Liver (tissue), 9 donors: ENCODE data around the gene NKD1. TPM values are rescaled to one million over a fixed set of nuclear protein-coding genes. Genes with fewer than 3 reads are reported as not detected.

Experiments used
- DNase-seq: peaks from one replicate; pipeline ENCODE4 v3.0.0-alpha.2; 2017; ENCODE audit warnings: low spot score
- H3K27ac ChIP-seq, 2 donors: one replicate each; pipeline ENCODE4 v1.7.0; 2013; ENCODE audit warnings: inconsistent platforms in 2 of 2, low read length in 2 of 2, control low read depth in 1 of 2, low read depth in 1 of 2, mild to moderate bottlenecking in 1 of 2
- H3K27me3 ChIP-seq, 4 donors: one replicate each; pipeline versions ENCODE4 v1.6.1 to v1.7.0; 2013; ENCODE audit warnings: low read length in 3 of 4, inconsistent platforms in 1 of 4, mild to moderate bottlenecking in 1 of 4, moderate library complexity in 1 of 4; ENCODE audit not compliant: control insufficient read depth in 4 of 4, insufficient read depth in 4 of 4
- H3K36me3 ChIP-seq, 4 donors: one replicate each; pipeline versions ENCODE4 v1.6.1 to v1.7.0; 2013; ENCODE audit warnings: low read length in 3 of 4, mild to moderate bottlenecking in 3 of 4, low read depth in 1 of 4, moderate library complexity in 1 of 4; ENCODE audit not compliant: control insufficient read depth in 4 of 4, insufficient read depth in 3 of 4
- H3K4me1 ChIP-seq, 4 donors: one replicate each; pipeline versions ENCODE4 v1.6.1 to v1.7.0; 2013; ENCODE audit warnings: low read length in 3 of 4, mild to moderate bottlenecking in 3 of 4, moderate library complexity in 1 of 4; ENCODE audit not compliant: control insufficient read depth in 4 of 4, insufficient read depth in 4 of 4
- H3K4me3 ChIP-seq, 3 donors: one replicate each; pipeline versions ENCODE4 v1.6.1 to v1.7.0; 2013; ENCODE audit warnings: low read length in 3 of 3, control low read depth in 1 of 3, low read depth in 1 of 3, mild to moderate bottlenecking in 1 of 3
- H3K9ac ChIP-seq, 2 donors: one replicate each; pipeline ENCODE4 v1.7.0; 2013; ENCODE audit warnings: low read length in 2 of 2, mild to moderate bottlenecking in 2 of 2, moderate library complexity in 2 of 2, control low read depth in 1 of 2, low read depth in 1 of 2
- H3K9me3 ChIP-seq, 4 donors: one replicate each; pipeline versions ENCODE4 v1.6.1 to v1.7.0; 2013; ENCODE audit warnings: low read length in 3 of 4; ENCODE audit not compliant: control insufficient read depth in 4 of 4
- EGR1 ChIP-seq, 2 donors: IDR thresholded peaks; 2 replicates each; pipeline ENCODE4 v1.6.1; 2016 to 2018; ENCODE audit warnings: antibody characterized with exemption in 2 of 2, low read depth in 2 of 2
- FOXA1 ChIP-seq: IDR thresholded peaks from 2 replicates; pipeline ENCODE4 v1.6.1; 2016; ENCODE audit warnings: antibody characterized with exemption
- FOXA2 ChIP-seq: IDR thresholded peaks from 2 replicates; pipeline ENCODE4 v1.6.1; 2016; ENCODE audit warnings: antibody characterized with exemption
- GABPA ChIP-seq, 2 donors: IDR thresholded peaks in 1 of 2; conservative IDR thresholded peaks in 1 of 2; 2 replicates each; pipeline ENCODE4 v1.6.1; 2016; ENCODE audit warnings: antibody characterized with exemption in 2 of 2, mild to moderate bottlenecking in 1 of 2, moderate library complexity in 1 of 2
- HNF4A ChIP-seq, 2 donors: conservative IDR thresholded peaks; 2 replicates each; pipeline ENCODE4 v1.6.1; 2016; ENCODE audit warnings: antibody characterized with exemption in 2 of 2, mild to moderate bottlenecking in 2 of 2
- HNF4G ChIP-seq: IDR thresholded peaks from 2 replicates; pipeline ENCODE4 v1.6.1; 2016; ENCODE audit warnings: antibody characterized with exemption
- JUND ChIP-seq, 2 donors: IDR thresholded peaks; 2 replicates each; pipeline ENCODE4 v1.6.1; 2016; ENCODE audit warnings: antibody characterized with exemption in 2 of 2
- MAX ChIP-seq: IDR thresholded peaks from 2 replicates; pipeline ENCODE4 v1.6.1; 2016; ENCODE audit warnings: antibody characterized with exemption
- NR2F2 ChIP-seq: IDR thresholded peaks from 2 replicates; pipeline ENCODE4 v1.6.1; 2016; ENCODE audit warnings: antibody characterized with exemption
- RAD21 ChIP-seq, 2 donors: IDR thresholded peaks; 2 replicates each; pipeline ENCODE4 v1.6.1; 2016; ENCODE audit warnings: antibody characterized with exemption in 2 of 2, mild to moderate bottlenecking in 2 of 2
- REST ChIP-seq: IDR thresholded peaks from 2 replicates; pipeline ENCODE4 v1.6.1; 2016; ENCODE audit warnings: antibody characterized with exemption, mild to moderate bottlenecking
- RXRA ChIP-seq, 2 donors: IDR thresholded peaks; 2 replicates each; pipeline ENCODE4 v1.6.1; 2017 to 2018; ENCODE audit warnings: antibody characterized with exemption in 2 of 2, mild to moderate bottlenecking in 1 of 2
- SP1 ChIP-seq: IDR thresholded peaks from 2 replicates; pipeline ENCODE4 v1.6.1; 2018; ENCODE audit warnings: antibody characterized with exemption, mild to moderate bottlenecking
- TAF1 ChIP-seq: conservative IDR thresholded peaks from 2 replicates; pipeline ENCODE4 v1.6.1; 2016; ENCODE audit warnings: antibody characterized with exemption, mild to moderate bottlenecking
- YY1 ChIP-seq: IDR thresholded peaks from 2 replicates; pipeline ENCODE4 v1.6.1; 2016; ENCODE audit warnings: antibody characterized with exemption, mild to moderate bottlenecking
- WGBS: extraction: QIAGEN DNeasy Blood & Tissue Kit; methylation state at CpG from one replicate; pipeline ENCODE4 v1.1.7; 2013; 5-methylcytosine and 5-hydroxymethylcytosine counted together
- polyA plus RNA-seq, 2 donors: library from polyadenylated mRNA; stranded (reverse) in 1 of 2; unstranded in 1 of 2; fragments of 200-250 nt in 1 of 2; fragments of >200 nt in 1 of 2; fragmentation: Nextera tagmentation in 1 of 2; extraction: Ambion mirVana in 1 of 2; gene quantifications; one replicate each; pipeline versions ENCODE4 v1.2.1 to v1.2.3, GENCODE V29; 2013 to 2015
- total RNA-seq, 2 donors: library from RNA; depleted of rRNA; stranded (reverse); fragments of >200 nt; gene quantifications; one replicate each; pipeline ENCODE4 v1.2.3, GENCODE V29; 2014
- TF ChIP-seq, protein P1 (sequence below): fragments of 150-350 bp; IDR thresholded peaks from 2 replicates; pipeline ENCODE4 v1.5.1; 2017; ENCODE audit warnings: improper control_type of control experiment, low read depth, low read length; ENCODE audit not compliant: missing input control
- TF ChIP-seq, protein P2 (sequence below): IDR thresholded peaks from 2 replicates; pipeline ENCODE4 v1.6.1; 2016; ENCODE audit warnings: antibody characterized with exemption
- TF ChIP-seq, protein P3 (sequence below): IDR thresholded peaks from 2 replicates; pipeline ENCODE4 v1.6.1; 2016; ENCODE audit warnings: antibody characterized with exemption
- donor health status: healthy.
- donor health status: healthy.
- donor health status: healthy.
- donor health status: healthy.
- donor health status: healthy.

NKD1 gene
- total and polyA plus RNA-seq, 4 donors = 0.28 to 3.5 (median 0.85) TPM

DNA sequence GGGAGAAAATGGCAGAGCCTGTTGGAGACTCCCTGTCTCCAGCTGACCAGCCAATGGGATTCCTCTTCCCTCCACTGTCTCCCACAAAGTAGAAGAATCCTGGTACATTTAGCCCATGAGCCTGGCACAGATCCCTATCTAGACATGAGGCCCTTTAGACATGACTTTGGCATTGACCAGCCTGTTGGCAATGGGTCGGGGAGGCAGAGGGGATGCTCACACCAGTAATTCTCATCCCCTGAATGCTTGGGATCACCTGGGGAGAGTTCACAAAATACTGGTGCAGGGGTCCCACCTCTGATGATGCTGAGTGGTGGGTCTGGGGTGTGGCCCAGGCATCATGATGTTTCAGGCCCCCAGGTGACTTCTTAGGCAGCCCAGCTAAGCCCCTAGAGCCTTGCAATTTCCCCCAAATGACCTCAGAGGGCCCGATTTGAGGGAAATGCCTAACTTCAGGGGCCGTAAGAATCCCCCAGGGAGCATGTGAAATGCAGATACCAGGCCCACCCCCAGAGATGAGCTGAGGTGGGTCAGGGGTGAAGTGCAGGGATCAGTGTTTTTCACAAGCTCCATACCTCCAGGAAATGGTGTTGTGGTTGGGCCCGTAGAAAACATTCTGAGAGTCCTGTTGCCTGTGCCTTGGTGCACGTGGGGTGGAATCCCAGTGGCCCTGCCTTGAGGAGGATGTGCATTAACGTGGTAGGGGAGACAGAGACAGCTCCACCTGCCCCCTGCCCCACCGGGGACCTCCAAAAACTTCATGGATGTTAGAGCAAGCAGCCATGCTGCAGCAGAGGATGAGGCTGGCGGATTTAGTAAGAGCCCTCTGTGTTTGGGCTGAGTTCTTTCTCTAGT is 90.8 kb downstream of the NKD1 start:
- H3K9me3 ChIP-seq = no peaks in the 10 kb centered on the region
- WGBS = 91% methylated on average over 8 of the region's 8 CpGs
- no peak overlapping the region for H3K27ac ChIP-seq
- TF ChIP-seq TAF1 = no peak
- TF ChIP-seq RXRA (IDR thresholded peaks at IDR 0.05) = no peak
- no peak for TF ChIP-seq HNF4G
- TF ChIP-seq NR2F2 = no peak
- no peak for TF ChIP-seq FOXA2
- TF ChIP-seq EGR1 (IDR thresholded peaks at IDR 0.05; ENCODE audit: low read depth in 2 of 2) = no peak
- no peak for TF ChIP-seq FOXA1
- TF ChIP-seq, protein P1, sequence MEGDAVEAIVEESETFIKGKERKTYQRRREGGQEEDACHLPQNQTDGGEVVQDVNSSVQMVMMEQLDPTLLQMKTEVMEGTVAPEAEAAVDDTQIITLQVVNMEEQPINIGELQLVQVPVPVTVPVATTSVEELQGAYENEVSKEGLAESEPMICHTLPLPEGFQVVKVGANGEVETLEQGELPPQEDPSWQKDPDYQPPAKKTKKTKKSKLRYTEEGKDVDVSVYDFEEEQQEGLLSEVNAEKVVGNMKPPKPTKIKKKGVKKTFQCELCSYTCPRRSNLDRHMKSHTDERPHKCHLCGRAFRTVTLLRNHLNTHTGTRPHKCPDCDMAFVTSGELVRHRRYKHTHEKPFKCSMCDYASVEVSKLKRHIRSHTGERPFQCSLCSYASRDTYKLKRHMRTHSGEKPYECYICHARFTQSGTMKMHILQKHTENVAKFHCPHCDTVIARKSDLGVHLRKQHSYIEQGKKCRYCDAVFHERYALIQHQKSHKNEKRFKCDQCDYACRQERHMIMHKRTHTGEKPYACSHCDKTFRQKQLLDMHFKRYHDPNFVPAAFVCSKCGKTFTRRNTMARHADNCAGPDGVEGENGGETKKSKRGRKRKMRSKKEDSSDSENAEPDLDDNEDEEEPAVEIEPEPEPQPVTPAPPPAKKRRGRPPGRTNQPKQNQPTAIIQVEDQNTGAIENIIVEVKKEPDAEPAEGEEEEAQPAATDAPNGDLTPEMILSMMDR = no peak
- TF ChIP-seq, protein P2, sequence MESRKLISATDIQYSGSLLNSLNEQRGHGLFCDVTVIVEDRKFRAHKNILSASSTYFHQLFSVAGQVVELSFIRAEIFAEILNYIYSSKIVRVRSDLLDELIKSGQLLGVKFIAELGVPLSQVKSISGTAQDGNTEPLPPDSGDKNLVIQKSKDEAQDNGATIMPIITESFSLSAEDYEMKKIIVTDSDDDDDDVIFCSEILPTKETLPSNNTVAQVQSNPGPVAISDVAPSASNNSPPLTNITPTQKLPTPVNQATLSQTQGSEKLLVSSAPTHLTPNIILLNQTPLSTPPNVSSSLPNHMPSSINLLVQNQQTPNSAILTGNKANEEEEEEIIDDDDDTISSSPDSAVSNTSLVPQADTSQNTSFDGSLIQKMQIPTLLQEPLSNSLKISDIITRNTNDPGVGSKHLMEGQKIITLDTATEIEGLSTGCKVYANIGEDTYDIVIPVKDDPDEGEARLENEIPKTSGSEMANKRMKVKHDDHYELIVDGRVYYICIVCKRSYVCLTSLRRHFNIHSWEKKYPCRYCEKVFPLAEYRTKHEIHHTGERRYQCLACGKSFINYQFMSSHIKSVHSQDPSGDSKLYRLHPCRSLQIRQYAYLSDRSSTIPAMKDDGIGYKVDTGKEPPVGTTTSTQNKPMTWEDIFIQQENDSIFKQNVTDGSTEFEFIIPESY = no peak
- no peak for TF ChIP-seq SP1
- no peak for TF ChIP-seq HNF4A (conservative IDR thresholded peaks at IDR 0.05)
- no peak for TF ChIP-seq REST
- TF ChIP-seq RAD21 (IDR thresholded peaks at IDR 0.05) = no peak
- no peak for TF ChIP-seq GABPA (IDR thresholded peaks at IDR 0.05 in 1 of 2, conservative IDR thresholded peaks at IDR 0.05 in 1 of 2)
- no peak for TF ChIP-seq YY1
- TF ChIP-seq JUND (IDR thresholded peaks at IDR 0.05) = no peak
- no peak for TF ChIP-seq MAX
- TF ChIP-seq, protein P3, sequence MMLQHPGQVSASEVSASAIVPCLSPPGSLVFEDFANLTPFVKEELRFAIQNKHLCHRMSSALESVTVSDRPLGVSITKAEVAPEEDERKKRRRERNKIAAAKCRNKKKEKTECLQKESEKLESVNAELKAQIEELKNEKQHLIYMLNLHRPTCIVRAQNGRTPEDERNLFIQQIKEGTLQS = no peak
- H3K27me3 ChIP-seq = no peaks in the 10 kb centered on the region
- H3K4me3 ChIP-seq = no peak overlapping the region
- H3K9ac ChIP-seq = no peak overlapping the region
- H3K4me1 ChIP-seq = no peaks in the 10 kb centered on the region
- H3K36me3 ChIP-seq = no peaks in the 10 kb centered on the region
- DNase-seq = no peak
